HG02623 (cell line): ENCODE results near the gene SELPLG.
"Not testable (repeated sequence)": the region's sequence is repeated elsewhere in the genome, so short reads cannot be mapped to it uniquely, and the experiment has no call there.

Experiments
- ATAC-seq: cut with Tn5 transposase; IDR thresholded peaks from one replicate; pipeline ENCODE4 v1.9.1; 2021; ENCODE audit warnings: moderate library complexity; ENCODE audit not compliant: unreplicated experiment

The SELPLG gene

GRCh38 chr12:108592033-108592909 is 41.4 kb downstream of the SELPLG start:
- no peak for ATAC-seq

- no peak for ATAC-seq
Observed at GRCh38 chr12:108591267-108591980, 42.3 kb downstream of the SELPLG start.

- ATAC-seq: not testable (repeated sequence)
Observed at GRCh38 chr12:108590463-108590862, 43.2 kb downstream of the SELPLG start.

- ATAC-seq: no peak
Observed at GRCh38 chr12:108589840-108590229, 43.9 kb downstream of the SELPLG start.

- ATAC-seq: no peak
Observed at GRCh38 chr12:108589028-108589839, 44.5 kb downstream of the SELPLG start.

GRCh38 chr12:108587826-108588225 is 45.9 kb downstream of the SELPLG start:
- no peak for ATAC-seq

- ATAC-seq: no peak
Observed at GRCh38 chr12:108586306-108586705, 47.4 kb downstream of the SELPLG start.

GRCh38 chr12:108585864-108586263 is 47.8 kb downstream of the SELPLG start:
- no peak for ATAC-seq

- ATAC-seq: no peak
Observed at GRCh38 chr12:108584456-108585065, 49.1 kb downstream of the SELPLG start.

GRCh38 chr12:108583991-108584390 is 49.7 kb downstream of the SELPLG start:
- no peak for ATAC-seq

- ATAC-seq: no peak
Observed at GRCh38 chr12:108582978-108583770, 50.5 kb downstream of the SELPLG start.

GRCh38 chr12:108582509-108582908 is 51.2 kb downstream of the SELPLG start:
- no peak for ATAC-seq

- ATAC-seq: no peak
Observed at GRCh38 chr12:108581311-108582227, 52.1 kb downstream of the SELPLG start.

GRCh38 chr12:108580531-108580930 is 53.2 kb downstream of the SELPLG start:
- no peak for ATAC-seq

- no peak for ATAC-seq
Observed at GRCh38 chr12:108578813-108579212, 54.9 kb downstream of the SELPLG start.

- no peak for ATAC-seq
Observed at GRCh38 chr12:108578264-108578663, 55.4 kb downstream of the SELPLG start.

- ATAC-seq: no peak
Observed at GRCh38 chr12:108577458-108577857, 56.2 kb downstream of the SELPLG start.

GRCh38 chr12:108576660-108577234 is 56.9 kb downstream of the SELPLG start:
- ATAC-seq: no peak
